HG03469 (cell line): Measurements from ENCODE around the gene OGT.
"Not testable (repeated sequence)": the region's sequence is repeated elsewhere in the genome, so short reads cannot be mapped to it uniquely, and the experiment has no call there.

Source experiments
- ATAC-seq: cut with Tn5 transposase; IDR thresholded peaks from one replicate; pipeline ENCODE4 v1.9.1; 2021; ENCODE audit warnings: mild to moderate bottlenecking, moderate library complexity, moderate number of reproducible peaks; ENCODE audit not compliant: unreplicated experiment

OGT gene

GRCh38 chrX:71579990-71580380, 47.1 kb downstream of the OGT start:
- ATAC-seq = no peak

- no peak for ATAC-seq
These were observed 48.3 kb downstream of the OGT start for GRCh38 chrX:71581210-71581609.

- ATAC-seq = no peak
These were observed 54.0 kb downstream of the OGT start for GRCh38 chrX:71586929-71587328.

GRCh38 chrX:71593210-71593609, 60.3 kb downstream of the OGT start:
- ATAC-seq = not testable (repeated sequence)

- ATAC-seq = no peak
These were observed 67.1 kb downstream of the OGT start for GRCh38 chrX:71599965-71600364.

- ATAC-seq = no peak
These were observed 70.7 kb downstream of the OGT start for GRCh38 chrX:71603618-71604017.

GRCh38 chrX:71604141-71604540, 71.2 kb downstream of the OGT start:
- no peak for ATAC-seq

- no peak for ATAC-seq
These were observed 72.1 kb downstream of the OGT start for GRCh38 chrX:71604796-71605568.

- ATAC-seq = no peak
These were observed 73.8 kb downstream of the OGT start for GRCh38 chrX:71606536-71607216.

- ATAC-seq = no peak
These were observed 74.6 kb downstream of the OGT start for GRCh38 chrX:71607488-71607887.

GRCh38 chrX:71609095-71609750, 76.3 kb downstream of the OGT start:
- ATAC-seq = no peak

GRCh38 chrX:71611736-71612135, 78.8 kb downstream of the OGT start:
- ATAC-seq = not testable (repeated sequence)

- ATAC-seq = no peak
These were observed 79.4 kb downstream of the OGT start for GRCh38 chrX:71612256-71612655.

GRCh38 chrX:71615056-71615455, 82.2 kb downstream of the OGT start:
- no peak for ATAC-seq

- ATAC-seq = no peak
These were observed 83.0 kb downstream of the OGT start for GRCh38 chrX:71615954-71616353.

- ATAC-seq = no peak
These were observed 84.0 kb downstream of the OGT start for GRCh38 chrX:71616672-71617529.

GRCh38 chrX:71617742-71618141, 84.8 kb downstream of the OGT start:
- no peak for ATAC-seq

- ATAC-seq = peak; percentile 45
These were observed 85.4 kb downstream of the OGT start, which contains the start of gene CXCR3 for GRCh38 chrX:71618303-71618721. TSS of gene CXCR3 (minus strand) at chrX:71618511. CDS start at chrX:71618449, 62 bp downstream.

- no peak for ATAC-seq
These were observed 85.9 kb downstream of the OGT start for GRCh38 chrX:71618787-71619186.

GRCh38 chrX:71619193-71619592, 86.3 kb downstream of the OGT start:
- no peak for ATAC-seq

- no peak for ATAC-seq
These were observed 87.1 kb downstream of the OGT start for GRCh38 chrX:71619986-71620385.
